Psoas muscle (tissue), 8 donors: ENCODE data around the gene PEPD. TPM values are rescaled to one million over a fixed set of nuclear protein-coding genes. Genes with fewer than 3 reads are reported as not detected.

ENCODE experiments used
- ATAC-seq, 4 donors: fragments of 200-7000 bp; cut with Tn5 transposase; one replicate each; pipeline ENCODE4 v1.9.1; 2020; ENCODE audit warnings: moderate library complexity in 3 of 4, mild to moderate bottlenecking in 2 of 4
- DNase-seq, 2 donors: peaks; one replicate each; pipeline ENCODE4 v3.0.0-alpha.2; 2020
- H3K27ac ChIP-seq: fragments of 200-600 bp; one replicate; pipeline ENCODE4 v1.8.0; 2022
- H3K27me3 ChIP-seq, 3 donors: fragments of 200-600 bp in 1 of 3; one replicate each; pipeline versions ENCODE4 v1.6.1 to v1.8.0; 2013 to 2022; ENCODE audit warnings: low read length in 2 of 3, mild to moderate bottlenecking in 2 of 3, moderate library complexity in 1 of 3; ENCODE audit not compliant: insufficient read depth in 3 of 3
- H3K36me3 ChIP-seq, 2 donors: fragments of 200-600 bp in 1 of 2; one replicate each; pipeline versions ENCODE4 v1.6.1 to v1.8.0; 2013 to 2022; ENCODE audit warnings: low read depth in 1 of 2, mild to moderate bottlenecking in 1 of 2, moderate library complexity in 1 of 2; ENCODE audit not compliant: insufficient read depth in 1 of 2
- H3K4me1 ChIP-seq: fragments of 200-600 bp; one replicate; pipeline ENCODE4 v1.8.0; 2022
- H3K4me3 ChIP-seq: fragments of 200-600 bp; one replicate; pipeline ENCODE4 v1.8.0; 2022; ENCODE audit warnings: mild to moderate bottlenecking
- H3K9me3 ChIP-seq: fragments of 200-600 bp; one replicate; pipeline ENCODE4 v1.8.0; 2022
- CTCF ChIP-seq: fragments of 200-600 bp; IDR thresholded peaks from one replicate; pipeline ENCODE4 v1.8.0; 2022; ENCODE audit warnings: antibody characterized with exemption
- WGBS, 3 donors: extraction: QIAGEN DNeasy Blood & Tissue Kit; methylation state at CpG; one replicate each; pipeline versions ENCODE4 v1.1.6 to v1.1.7; 2013; 5-methylcytosine and 5-hydroxymethylcytosine counted together
- intact Hi-C, 2 donors: fragments of 100-400 bp; cut with DNase I; formaldehyde crosslinking; loops; one replicate each; pipeline versions ENCODE4 v1.11.0 to v1.14.2; 2022
- polyA plus RNA-seq, 3 donors: library from polyadenylated mRNA; stranded (reverse); fragments of 200-250 nt; gene quantifications; one replicate each; pipeline ENCODE4 v1.2.3, GENCODE V29; 2013
- total RNA-seq, 4 donors: library from RNA; stranded (reverse); fragmentation: NEBNext Ultra II Directional in 2 of 4; extraction: Animal tissue kit (Norgen Biotek cat#: 25700) in 2 of 4; gene quantifications; one replicate each; pipeline versions ENCODE4 v1.2.1 to v1.2.4, GENCODE V29; 2021 to 2023
- donor health status: healthy with polysubstance abuse.
- donor health status: DM: no; HTN: no; CAD: no; lungs with moderate emphysema.
- donor health status: Bipolar disorder and iron deficiency.
- donor health status: healthy.
- donor health status: DM: yes; HTN: yes; CAD: no.
- donor health status: DM: no; HTN: no; CAD: no.
- donor health status: DM: no; HTN: no; CAD: no.
- donor health status: DM: yes; HTN: yes; CAD: no.

Gene PEPD
- total and polyA plus RNA-seq, 7 donors, result 26.3 to 40.2 (median 35.1) TPM

- DNase-seq, result peak in 1 of 2 donors; percentile 16
- 82 to 90% (median 87%) methylated on average over 7 of the region's 7 CpGs for WGBS, 3 donors
Measured at GRCh38 chr19:33440682-33441081, 80.9 kb downstream of the PEPD start.

GRCh38 chr19:33440241-33440640 lies 81.3 kb downstream of the PEPD start:
- Histone ChIP-seq H3K4me3 (no peak overlapping the region), H3K27ac (no peak overlapping the region), H3K27me3 (no peaks in the 10 kb centered on the region), H3K4me1 (peaks cover 3% of the 10 kb centered on the region), H3K9me3 (no peaks in the 10 kb centered on the region), H3K36me3 (peaks cover 0 to 4% of the 10 kb centered on the region in 2 donors)
- DNase-seq (peak in 1 of 2 donors; percentile 42), ATAC-seq (no peak)
- intact Hi-C loops, result no loop called here
- no peak for TF ChIP-seq CTCF
- 66 to 74% (median 68%) methylated on average over 6 of the region's 6 CpGs for WGBS, 3 donors

More at GRCh38 chr19:33440682-33441081, 80.9 kb downstream of the PEPD start:
- no peaks in the 10 kb centered on the region for H3K27me3 ChIP-seq
- no peaks in the 10 kb centered on the region for H3K9me3 ChIP-seq
- peaks cover 3% of the 10 kb centered on the region for H3K4me1 ChIP-seq
- no peak overlapping the region for H3K4me3 ChIP-seq
- peaks cover 0 to 3% of the 10 kb centered on the region in 2 donors for H3K36me3 ChIP-seq
- intact Hi-C loops, result no loop called here
- no peak for TF ChIP-seq CTCF
- no peak overlapping the region for H3K27ac ChIP-seq
- ATAC-seq, result no peak

- Histone ChIP-seq H3K9me3 (no peaks in the 10 kb centered on the region), H3K36me3 (peaks cover 0 to 4% of the 10 kb centered on the region in 2 donors), H3K27ac (no peak overlapping the region), H3K27me3 (peaks cover 0 to 2% (median 0%) of the 10 kb centered on the region in 3 donors), H3K4me3 (no peak overlapping the region), H3K4me1 (peaks cover 3% of the 10 kb centered on the region)
- intact Hi-C loops, result no loop called here
- ATAC-seq, result no peak
- peak in 1 of 2 donors; percentile 29 for DNase-seq
- no peak for TF ChIP-seq CTCF
- 83 to 86% (median 83%) methylated on average over 14 to 16 of the region's 16 CpGs for WGBS, 3 donors
Measured at GRCh38 chr19:33438987-33439781, 82.4 kb downstream of the PEPD start.

- no peak for TF ChIP-seq CTCF
- H3K4me3 ChIP-seq, result no peak overlapping the region
- H3K36me3 ChIP-seq, result peaks cover 0 to 4% of the 10 kb centered on the region in 2 donors
- intact Hi-C loops, result no loop called here
- 24 to 37% (median 29%) methylated on average over 11 of the region's 11 CpGs for whole genome bisulfite sequencing, 3 donors
- H3K4me1 ChIP-seq, result peaks cover 3% of the 10 kb centered on the region
- peaks cover 0 to 2% (median 0%) of the 10 kb centered on the region in 3 donors for H3K27me3 ChIP-seq
- ATAC-seq (peak; percentile 68 to 81 (median 76)), DNase-seq (peak in 1 of 2 donors; percentile 71)
- H3K9me3 ChIP-seq, result no peaks in the 10 kb centered on the region
- no peak overlapping the region for H3K27ac ChIP-seq
Measured at GRCh38 chr19:33437821-33438671, 83.5 kb downstream of the PEPD start.
